ENCODE results near the gene SMIM1. TPM values are rescaled to one million over a fixed set of nuclear protein-coding genes. Genes with fewer than 3 reads are reported as not detected.

The SMIM1 gene
- total and polyA plus RNA-seq, 2 experiments from 2014 or later: 3.2 to 7.2 TPM

DNA sequence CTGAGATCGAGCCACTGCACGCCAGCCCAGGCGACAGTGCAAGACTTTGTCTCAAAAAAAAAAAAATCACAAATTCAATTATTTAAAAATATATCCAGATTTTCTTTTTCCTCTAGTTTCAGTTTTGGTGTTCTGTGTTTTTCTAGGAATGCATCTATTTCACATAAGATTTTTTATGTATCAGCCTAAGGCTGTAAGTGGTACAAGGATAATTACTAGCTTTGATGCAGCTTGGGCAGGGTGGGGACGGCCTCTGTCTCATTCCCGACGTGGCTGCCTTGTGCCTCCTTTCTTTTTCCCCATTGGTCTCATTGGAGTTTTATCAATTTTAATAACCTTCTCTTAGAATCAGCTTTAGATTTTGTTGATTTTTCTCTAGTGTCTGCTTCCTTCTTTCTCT lies 13.4 kb upstream of the SMIM1 start:
- Mint-ChIP-seq H3K4me3 (no peak overlapping the region), H3K4me1 (peaks cover 3% of the 10 kb centered on the region; the same call in 1 of the 3 replicates), H3K27ac (no peak overlapping the region), H3K9me3 (no peaks in the 10 kb centered on the region), H3K36me3 (ENCODE audit: low read depth) (no peaks in the 10 kb centered on the region), H3K27me3 (ENCODE audit: insufficient read depth, low read depth, poor library complexity) (peaks cover 8% of the 10 kb centered on the region)
- no peaks in the 10 kb centered on the region for H4K20me1 ChIP-seq (replicated peaks; ENCODE audit: insufficient read depth)
- H3K79me2 ChIP-seq (replicated peaks; ENCODE audit: insufficient read depth): no peaks in the 10 kb centered on the region
- H3K36me3 ChIP-seq (ENCODE audit: insufficient read depth): no peaks in the 10 kb centered on the region
- H3K27me3 ChIP-seq (ENCODE audit: insufficient read depth): no peaks in the 10 kb centered on the region
- TF ChIP-seq, protein P1, sequence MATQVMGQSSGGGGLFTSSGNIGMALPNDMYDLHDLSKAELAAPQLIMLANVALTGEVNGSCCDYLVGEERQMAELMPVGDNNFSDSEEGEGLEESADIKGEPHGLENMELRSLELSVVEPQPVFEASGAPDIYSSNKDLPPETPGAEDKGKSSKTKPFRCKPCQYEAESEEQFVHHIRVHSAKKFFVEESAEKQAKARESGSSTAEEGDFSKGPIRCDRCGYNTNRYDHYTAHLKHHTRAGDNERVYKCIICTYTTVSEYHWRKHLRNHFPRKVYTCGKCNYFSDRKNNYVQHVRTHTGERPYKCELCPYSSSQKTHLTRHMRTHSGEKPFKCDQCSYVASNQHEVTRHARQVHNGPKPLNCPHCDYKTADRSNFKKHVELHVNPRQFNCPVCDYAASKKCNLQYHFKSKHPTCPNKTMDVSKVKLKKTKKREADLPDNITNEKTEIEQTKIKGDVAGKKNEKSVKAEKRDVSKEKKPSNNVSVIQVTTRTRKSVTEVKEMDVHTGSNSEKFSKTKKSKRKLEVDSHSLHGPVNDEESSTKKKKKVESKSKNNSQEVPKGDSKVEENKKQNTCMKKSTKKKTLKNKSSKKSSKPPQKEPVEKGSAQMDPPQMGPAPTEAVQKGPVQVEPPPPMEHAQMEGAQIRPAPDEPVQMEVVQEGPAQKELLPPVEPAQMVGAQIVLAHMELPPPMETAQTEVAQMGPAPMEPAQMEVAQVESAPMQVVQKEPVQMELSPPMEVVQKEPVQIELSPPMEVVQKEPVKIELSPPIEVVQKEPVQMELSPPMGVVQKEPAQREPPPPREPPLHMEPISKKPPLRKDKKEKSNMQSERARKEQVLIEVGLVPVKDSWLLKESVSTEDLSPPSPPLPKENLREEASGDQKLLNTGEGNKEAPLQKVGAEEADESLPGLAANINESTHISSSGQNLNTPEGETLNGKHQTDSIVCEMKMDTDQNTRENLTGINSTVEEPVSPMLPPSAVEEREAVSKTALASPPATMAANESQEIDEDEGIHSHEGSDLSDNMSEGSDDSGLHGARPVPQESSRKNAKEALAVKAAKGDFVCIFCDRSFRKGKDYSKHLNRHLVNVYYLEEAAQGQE (IDR thresholded peaks at IDR 0.05; ENCODE audit: unreplicated experiment): no peak
- no peak for TF ChIP-seq STAT1 (IDR thresholded peaks at IDR 0.05; ENCODE audit: unreplicated experiment)
- no peak overlapping the region for H3K4me3 ChIP-seq
- no peak overlapping the region for H3K27ac ChIP-seq (ENCODE audit: low read depth)
- no peaks in the 10 kb centered on the region for H3F3A ChIP-seq (replicated peaks; ENCODE audit: low read depth)
- H3K9me2 ChIP-seq (ENCODE audit: insufficient read depth): no peaks in the 10 kb centered on the region
- ATAC-seq (no peak), DNase-seq (ENCODE audit: low spot score) (no peak)
- H2AFZ ChIP-seq: no peak overlapping the region
- H3K4me1 ChIP-seq (ENCODE audit: insufficient read depth): no peaks in the 10 kb centered on the region
- no peak overlapping the region for H3K4me2 ChIP-seq

DNA sequence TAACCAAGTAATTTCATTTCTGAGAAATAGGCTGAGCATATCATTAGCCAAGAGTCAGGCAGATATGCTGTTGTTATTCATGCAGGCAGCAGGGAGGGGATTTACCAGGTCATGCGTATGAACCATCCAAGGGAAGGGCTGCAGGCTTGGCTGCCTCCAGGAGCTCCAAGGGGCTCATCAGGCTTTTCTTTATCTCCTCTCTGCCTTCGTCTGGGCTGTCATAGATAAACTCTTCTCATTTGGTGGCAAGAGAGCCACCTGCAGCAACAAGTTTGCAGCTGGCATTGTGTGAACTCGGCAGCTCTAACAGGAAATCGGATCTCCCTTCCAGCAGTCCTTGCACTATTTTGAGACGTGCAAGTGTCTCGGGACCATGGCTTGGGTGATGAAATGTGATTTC lies 12.8 kb upstream of the SMIM1 start:
- Mint-ChIP-seq H3K36me3 (ENCODE audit: low read depth) (no peaks in the 10 kb centered on the region), H3K4me3 (no peak overlapping the region), H3K27ac (no peak overlapping the region), H3K9me3 (no peaks in the 10 kb centered on the region), H3K27me3 (ENCODE audit: insufficient read depth, low read depth, poor library complexity) (peaks cover 8% of the 10 kb centered on the region), H3K4me1 (peaks cover 3% of the 10 kb centered on the region; the same call in 2 of the 3 replicates)
- H3K4me3 ChIP-seq: no peak overlapping the region
- H3F3A ChIP-seq (replicated peaks; ENCODE audit: low read depth): no peaks in the 10 kb centered on the region
- no peak overlapping the region for H3K4me2 ChIP-seq
- ATAC-seq (no peak), DNase-seq (ENCODE audit: low spot score) (no peak)
- no peaks in the 10 kb centered on the region for H3K36me3 ChIP-seq (ENCODE audit: insufficient read depth)
- H3K9me2 ChIP-seq (ENCODE audit: insufficient read depth): no peaks in the 10 kb centered on the region
- H4K20me1 ChIP-seq (replicated peaks; ENCODE audit: insufficient read depth): no peaks in the 10 kb centered on the region
- H3K27ac ChIP-seq (ENCODE audit: low read depth): no peak overlapping the region
- no peak overlapping the region for H2AFZ ChIP-seq
- no peaks in the 10 kb centered on the region for H3K27me3 ChIP-seq (ENCODE audit: insufficient read depth)
- H3K79me2 ChIP-seq (replicated peaks; ENCODE audit: insufficient read depth): no peaks in the 10 kb centered on the region
- H3K4me1 ChIP-seq (ENCODE audit: insufficient read depth): no peaks in the 10 kb centered on the region
- TF ChIP-seq, protein P2, sequence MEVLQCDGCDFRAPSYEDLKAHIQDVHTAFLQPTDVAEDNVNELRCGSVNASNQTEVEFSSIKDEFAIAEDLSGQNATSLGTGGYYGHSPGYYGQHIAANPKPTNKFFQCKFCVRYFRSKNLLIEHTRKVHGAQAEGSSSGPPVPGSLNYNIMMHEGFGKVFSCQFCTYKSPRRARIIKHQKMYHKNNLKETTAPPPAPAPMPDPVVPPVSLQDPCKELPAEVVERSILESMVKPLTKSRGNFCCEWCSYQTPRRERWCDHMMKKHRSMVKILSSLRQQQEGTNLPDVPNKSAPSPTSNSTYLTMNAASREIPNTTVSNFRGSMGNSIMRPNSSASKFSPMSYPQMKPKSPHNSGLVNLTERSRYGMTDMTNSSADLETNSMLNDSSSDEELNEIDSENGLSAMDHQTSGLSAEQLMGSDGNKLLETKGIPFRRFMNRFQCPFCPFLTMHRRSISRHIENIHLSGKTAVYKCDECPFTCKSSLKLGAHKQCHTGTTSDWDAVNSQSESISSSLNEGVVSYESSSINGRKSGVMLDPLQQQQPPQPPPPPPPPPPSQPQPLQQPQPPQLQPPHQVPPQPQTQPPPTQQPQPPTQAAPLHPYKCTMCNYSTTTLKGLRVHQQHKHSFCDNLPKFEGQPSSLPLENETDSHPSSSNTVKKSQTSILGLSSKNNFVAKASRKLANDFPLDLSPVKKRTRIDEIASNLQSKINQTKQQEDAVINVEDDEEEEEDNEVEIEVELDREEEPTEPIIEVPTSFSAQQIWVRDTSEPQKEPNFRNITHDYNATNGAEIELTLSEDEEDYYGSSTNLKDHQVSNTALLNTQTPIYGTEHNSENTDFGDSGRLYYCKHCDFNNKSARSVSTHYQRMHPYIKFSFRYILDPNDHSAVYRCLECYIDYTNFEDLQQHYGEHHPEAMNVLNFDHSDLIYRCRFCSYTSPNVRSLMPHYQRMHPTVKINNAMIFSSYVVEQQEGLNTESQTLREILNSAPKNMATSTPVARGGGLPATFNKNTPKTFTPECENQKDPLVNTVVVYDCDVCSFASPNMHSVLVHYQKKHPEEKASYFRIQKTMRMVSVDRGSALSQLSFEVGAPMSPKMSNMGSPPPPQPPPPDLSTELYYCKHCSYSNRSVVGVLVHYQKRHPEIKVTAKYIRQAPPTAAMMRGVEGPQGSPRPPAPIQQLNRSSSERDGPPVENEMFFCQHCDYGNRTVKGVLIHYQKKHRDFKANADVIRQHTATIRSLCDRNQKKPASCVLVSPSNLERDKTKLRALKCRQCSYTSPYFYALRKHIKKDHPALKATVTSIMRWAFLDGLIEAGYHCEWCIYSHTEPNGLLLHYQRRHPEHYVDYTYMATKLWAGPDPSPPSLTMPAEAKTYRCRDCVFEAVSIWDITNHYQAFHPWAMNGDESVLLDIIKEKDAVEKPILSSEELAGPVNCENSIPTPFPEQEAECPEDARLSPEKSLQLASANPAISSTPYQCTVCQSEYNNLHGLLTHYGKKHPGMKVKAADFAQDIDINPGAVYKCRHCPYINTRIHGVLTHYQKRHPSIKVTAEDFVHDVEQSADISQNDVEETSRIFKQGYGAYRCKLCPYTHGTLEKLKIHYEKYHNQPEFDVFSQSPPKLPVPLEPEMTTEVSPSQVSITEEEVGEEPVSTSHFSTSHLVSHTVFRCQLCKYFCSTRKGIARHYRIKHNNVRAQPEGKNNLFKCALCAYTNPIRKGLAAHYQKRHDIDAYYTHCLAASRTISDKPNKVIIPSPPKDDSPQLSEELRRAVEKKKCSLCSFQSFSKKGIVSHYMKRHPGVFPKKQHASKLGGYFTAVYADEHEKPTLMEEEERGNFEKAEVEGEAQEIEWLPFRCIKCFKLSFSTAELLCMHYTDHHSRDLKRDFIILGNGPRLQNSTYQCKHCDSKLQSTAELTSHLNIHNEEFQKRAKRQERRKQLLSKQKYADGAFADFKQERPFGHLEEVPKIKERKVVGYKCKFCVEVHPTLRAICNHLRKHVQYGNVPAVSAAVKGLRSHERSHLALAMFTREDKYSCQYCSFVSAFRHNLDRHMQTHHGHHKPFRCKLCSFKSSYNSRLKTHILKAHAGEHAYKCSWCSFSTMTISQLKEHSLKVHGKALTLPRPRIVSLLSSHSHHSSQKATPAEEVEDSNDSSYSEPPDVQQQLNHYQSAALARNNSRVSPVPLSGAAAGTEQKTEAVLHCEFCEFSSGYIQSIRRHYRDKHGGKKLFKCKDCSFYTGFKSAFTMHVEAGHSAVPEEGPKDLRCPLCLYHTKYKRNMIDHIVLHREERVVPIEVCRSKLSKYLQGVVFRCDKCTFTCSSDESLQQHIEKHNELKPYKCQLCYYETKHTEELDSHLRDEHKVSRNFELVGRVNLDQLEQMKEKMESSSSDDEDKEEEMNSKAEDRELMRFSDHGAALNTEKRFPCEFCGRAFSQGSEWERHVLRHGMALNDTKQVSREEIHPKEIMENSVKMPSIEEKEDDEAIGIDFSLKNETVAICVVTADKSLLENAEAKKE (CRISPR knock-in tag; IDR thresholded peaks at IDR 0.05): no peak
- no peak for TF ChIP-seq ZNF331 (CRISPR knock-in tag; IDR thresholded peaks at IDR 0.05; ENCODE audit: low read depth)
- no peak for TF ChIP-seq NANOG (IDR thresholded peaks at IDR 0.05; ENCODE audit: borderline replicate concordance)
- TF ChIP-seq CREB1 (CRISPR knock-in tag; IDR thresholded peaks at IDR 0.05; ENCODE audit: low read depth): no peak
- TF ChIP-seq JUNB (IDR thresholded peaks at IDR 0.05; ENCODE audit: unreplicated experiment): no peak
- TF ChIP-seq, protein P1 (IDR thresholded peaks at IDR 0.05; ENCODE audit: unreplicated experiment): no peak
- TF ChIP-seq ZNF114 (CRISPR knock-in tag; IDR thresholded peaks at IDR 0.05): no peak
- TF ChIP-seq EZH2phosphoT487 (IDR thresholded peaks at IDR 0.05; ENCODE audit: unreplicated experiment): no peak

Measured in GM23338 (cell line).